Measurements from ENCODE around the gene PTPRT. TPM values are rescaled to one million over a fixed set of nuclear protein-coding genes. Genes with fewer than 3 reads are reported as not detected.

Gene PTPRT
- total RNA-seq, 3 donors from 2014 or later: 0.32 to 6.3 (median 4.9) TPM

DNA sequence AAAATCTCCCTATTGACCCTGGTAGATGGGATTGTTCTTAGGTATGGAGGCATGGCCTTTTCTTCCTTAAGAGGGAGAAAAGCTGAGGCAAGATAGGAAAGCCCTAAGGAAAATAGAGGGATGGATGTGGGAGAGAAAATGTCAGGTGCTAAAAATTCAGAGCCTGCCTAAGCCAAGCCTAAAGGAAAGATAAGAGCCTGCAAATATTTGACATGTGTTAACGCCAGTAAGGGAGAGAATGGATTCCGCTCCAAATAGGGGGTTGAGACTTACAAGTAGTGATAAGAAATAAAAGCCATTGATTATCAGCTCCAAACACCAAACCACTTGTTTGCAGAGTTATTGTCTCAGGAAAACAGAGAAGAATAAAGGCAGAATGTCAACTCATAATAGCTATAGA is 533.6 kb downstream of the PTPRT start:
- intact Hi-C loops (cut with DNase I; ENCODE audit: low total_unique reads): no loop called here

DNA sequence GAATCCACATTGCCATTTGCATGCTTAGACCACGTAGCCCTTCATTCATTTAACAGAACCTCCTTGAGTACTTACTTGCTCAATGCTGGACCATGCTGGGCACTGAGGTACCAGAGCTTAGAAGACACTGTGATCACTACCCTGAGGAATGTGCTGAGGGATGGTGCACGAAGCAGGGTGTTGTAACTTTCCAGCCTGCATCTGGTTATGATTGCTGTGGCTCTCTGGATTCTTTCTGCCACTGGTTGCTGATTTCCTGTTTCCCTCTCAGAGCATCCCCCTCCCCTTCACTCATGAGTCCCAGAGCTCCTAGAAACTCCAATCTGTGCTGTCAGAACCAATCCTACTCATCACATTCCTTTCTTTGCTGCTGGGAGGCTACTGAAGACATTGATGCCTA is 537.4 kb downstream of the PTPRT start:
- intact Hi-C loops (cut with DNase I; ENCODE audit: low total_unique reads): no loop called here
- H3K27ac ChIP-seq: no peak overlapping the region
- no peaks in the 10 kb centered on the region for H3K27me3 ChIP-seq
- H3K9me3 ChIP-seq: no peaks in the 10 kb centered on the region
- no peak for DNase-seq (ENCODE audit: low spot score in 2 of 2)
- H3K4me1 ChIP-seq: no peaks in the 10 kb centered on the region
- H3K36me3 ChIP-seq: no peaks in the 10 kb centered on the region
- TF ChIP-seq, protein P1, sequence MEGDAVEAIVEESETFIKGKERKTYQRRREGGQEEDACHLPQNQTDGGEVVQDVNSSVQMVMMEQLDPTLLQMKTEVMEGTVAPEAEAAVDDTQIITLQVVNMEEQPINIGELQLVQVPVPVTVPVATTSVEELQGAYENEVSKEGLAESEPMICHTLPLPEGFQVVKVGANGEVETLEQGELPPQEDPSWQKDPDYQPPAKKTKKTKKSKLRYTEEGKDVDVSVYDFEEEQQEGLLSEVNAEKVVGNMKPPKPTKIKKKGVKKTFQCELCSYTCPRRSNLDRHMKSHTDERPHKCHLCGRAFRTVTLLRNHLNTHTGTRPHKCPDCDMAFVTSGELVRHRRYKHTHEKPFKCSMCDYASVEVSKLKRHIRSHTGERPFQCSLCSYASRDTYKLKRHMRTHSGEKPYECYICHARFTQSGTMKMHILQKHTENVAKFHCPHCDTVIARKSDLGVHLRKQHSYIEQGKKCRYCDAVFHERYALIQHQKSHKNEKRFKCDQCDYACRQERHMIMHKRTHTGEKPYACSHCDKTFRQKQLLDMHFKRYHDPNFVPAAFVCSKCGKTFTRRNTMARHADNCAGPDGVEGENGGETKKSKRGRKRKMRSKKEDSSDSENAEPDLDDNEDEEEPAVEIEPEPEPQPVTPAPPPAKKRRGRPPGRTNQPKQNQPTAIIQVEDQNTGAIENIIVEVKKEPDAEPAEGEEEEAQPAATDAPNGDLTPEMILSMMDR (IDR thresholded peaks at IDR 0.05): no peak
- no peak overlapping the region for H3K4me3 ChIP-seq

More for the DNA sequence above, 533.6 kb downstream of the PTPRT start:
- Histone ChIP-seq H3K27me3 (no peaks in the 10 kb centered on the region), H3K9me3 (no peaks in the 10 kb centered on the region), H3K4me3 (no peak overlapping the region), H3K36me3 (no peaks in the 10 kb centered on the region), H3K27ac (no peak overlapping the region), H3K4me1 (no peaks in the 10 kb centered on the region)
- TF ChIP-seq POLR2A (IDR thresholded peaks at IDR 0.05) (no peak), POLR2AphosphoS5 (IDR thresholded peaks at IDR 0.05) (no peak)
- TF ChIP-seq, protein P1 (IDR thresholded peaks at IDR 0.05): no peak
- DNase-seq (ENCODE audit: low spot score in 2 of 2): no peak

DNA sequence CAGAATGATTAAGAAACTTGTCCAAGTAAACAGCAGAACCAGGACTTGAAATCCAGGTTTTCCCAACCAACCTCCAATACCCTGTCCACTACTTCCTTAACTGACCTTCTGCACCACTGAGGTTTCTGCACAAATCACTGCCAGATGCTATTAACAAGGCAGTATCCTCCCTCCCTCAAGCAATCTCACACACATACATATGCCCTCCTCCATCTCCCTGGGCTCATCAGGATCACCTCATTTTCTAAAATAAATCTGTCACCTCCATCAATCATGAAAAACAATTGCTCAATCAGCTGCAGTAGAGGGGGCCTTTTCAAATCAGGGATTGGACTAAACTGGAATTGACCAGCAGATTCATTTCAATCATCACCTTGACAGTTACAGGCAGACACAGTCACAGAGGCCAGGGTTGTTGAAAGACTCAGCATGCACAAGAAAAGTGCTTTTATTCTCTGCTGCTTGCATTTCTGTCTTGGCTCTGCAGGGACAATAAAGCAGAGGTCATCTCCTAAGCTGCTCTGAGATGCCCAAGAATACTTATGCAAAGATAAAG is 539.4 kb downstream of the PTPRT start:
- no peak for DNase-seq (ENCODE audit: low spot score in 2 of 2)
- Histone ChIP-seq H3K9me3 (no peaks in the 10 kb centered on the region), H3K4me1 (no peaks in the 10 kb centered on the region), H3K4me3 (no peak overlapping the region), H3K27ac (no peak overlapping the region), H3K36me3 (no peaks in the 10 kb centered on the region), H3K27me3 (no peaks in the 10 kb centered on the region)
- TF ChIP-seq, protein P1 (IDR thresholded peaks at IDR 0.05): no peak
- TF ChIP-seq POLR2A (IDR thresholded peaks at IDR 0.05) (no peak), POLR2AphosphoS5 (IDR thresholded peaks at IDR 0.05) (no peak)
- intact Hi-C loops (cut with DNase I; ENCODE audit: low total_unique reads): no loop called here

DNA sequence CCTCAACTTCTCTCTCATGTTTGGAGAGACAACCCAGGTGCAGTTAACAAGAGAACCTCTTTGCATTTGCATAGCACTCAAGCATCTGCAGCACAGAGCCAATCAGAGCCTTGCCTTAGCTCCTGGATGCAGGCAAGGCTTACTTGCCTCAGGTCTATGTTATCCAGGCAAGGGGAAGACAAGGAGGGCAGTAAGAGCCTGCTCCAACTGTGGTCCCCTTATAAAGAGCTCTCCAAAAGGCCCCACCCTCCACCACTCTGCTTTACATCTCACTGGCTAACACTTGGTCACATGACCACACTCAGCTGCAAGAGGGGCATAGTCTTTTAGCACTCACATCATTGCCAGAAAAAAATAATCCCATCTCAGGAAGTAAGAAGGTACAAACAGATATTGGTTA is 540.0 kb downstream of the PTPRT start:
- TF ChIP-seq POLR2A (IDR thresholded peaks at IDR 0.05): no peak
- TF ChIP-seq, protein P1 (IDR thresholded peaks at IDR 0.05): no peak
- no peak for TF ChIP-seq POLR2AphosphoS5 (IDR thresholded peaks at IDR 0.05)
- Histone ChIP-seq H3K36me3 (no peaks in the 10 kb centered on the region), H3K4me3 (no peak overlapping the region), H3K27ac (no peak overlapping the region), H3K4me1 (no peaks in the 10 kb centered on the region), H3K27me3 (no peaks in the 10 kb centered on the region), H3K9me3 (no peaks in the 10 kb centered on the region)
- intact Hi-C loops (cut with DNase I; ENCODE audit: low total_unique reads): no loop called here
- no peak for DNase-seq (ENCODE audit: low spot score in 2 of 2)

DNA sequence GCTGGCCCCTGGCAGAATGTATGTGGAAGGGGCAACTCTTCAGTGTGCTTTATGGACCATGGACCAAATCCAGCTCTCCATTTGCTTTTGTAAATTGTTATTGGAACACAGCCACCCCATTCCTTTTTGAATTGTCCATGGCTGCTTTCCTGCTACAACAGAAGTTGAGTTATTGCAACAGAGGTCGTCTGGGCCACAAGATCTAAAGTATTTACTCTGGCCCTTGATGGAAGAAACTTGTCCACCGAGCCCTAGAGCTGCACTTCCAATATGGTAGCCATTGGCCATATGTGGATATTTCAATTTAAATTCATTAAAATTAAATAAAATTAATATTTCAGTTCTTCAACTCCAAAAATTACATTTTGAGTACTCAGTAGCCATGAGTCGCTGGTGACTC is 543.5 kb downstream of the PTPRT start:
- no peak for DNase-seq (ENCODE audit: low spot score in 2 of 2)
- Histone ChIP-seq H3K36me3 (no peaks in the 10 kb centered on the region), H3K9me3 (peaks cover 0 to 3% of the 10 kb centered on the region in 2 donors), H3K4me1 (no peaks in the 10 kb centered on the region), H3K27me3 (no peaks in the 10 kb centered on the region), H3K27ac (no peak overlapping the region), H3K4me3 (no peak overlapping the region)
- intact Hi-C loops (cut with DNase I; ENCODE audit: low total_unique reads): no loop called here
- no peak for TF ChIP-seq POLR2AphosphoS5 (IDR thresholded peaks at IDR 0.05)

DNA sequence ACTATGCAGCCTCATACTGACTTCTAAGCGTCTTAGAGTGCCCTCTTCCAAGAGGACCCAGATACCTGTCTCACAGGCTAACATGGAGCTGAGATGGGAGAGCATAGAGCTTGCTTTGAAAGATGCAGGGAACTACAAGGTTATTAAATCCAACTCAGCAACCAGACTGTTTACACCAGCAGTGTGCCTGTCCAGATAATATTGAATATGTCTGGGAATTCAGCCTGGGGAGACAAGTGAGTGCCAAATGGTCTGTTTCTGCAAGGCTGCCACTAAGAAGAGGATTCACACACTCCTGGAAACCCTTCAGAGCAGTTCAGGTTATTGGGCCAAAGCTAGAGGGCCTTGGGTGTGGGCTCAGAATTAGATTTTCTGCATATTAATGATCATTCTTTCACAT is 547.8 kb downstream of the PTPRT start:
- Histone ChIP-seq H3K4me1 (no peaks in the 10 kb centered on the region), H3K4me3 (no peak overlapping the region), H3K9me3 (peaks cover 0 to 3% of the 10 kb centered on the region in 2 donors), H3K27ac (no peak overlapping the region), H3K27me3 (no peaks in the 10 kb centered on the region), H3K36me3 (no peaks in the 10 kb centered on the region)
- DNase-seq (ENCODE audit: low spot score in 2 of 2): no peak
- intact Hi-C loops (cut with DNase I; ENCODE audit: low total_unique reads): no loop called here
- TF ChIP-seq POLR2A (IDR thresholded peaks at IDR 0.05): no peak
- TF ChIP-seq, protein P1 (IDR thresholded peaks at IDR 0.05): no peak
- TF ChIP-seq POLR2AphosphoS5 (IDR thresholded peaks at IDR 0.05): no peak

Data from breast epithelium (tissue), 4 donors.